Stimulated activated CD4-positive, alpha-beta T cell treated with anti-CD3 and anti-CD28 coated beads, Interleukin-1b, Interleukin-23, amount 100 ng/mL, for 24 hours (primary cell): ENCODE measurements around the gene GSDMA.
A peak's percentile ranks its signal among the peaks of the same experiment; 100 is the strongest.
"Not testable (repeated sequence)": the region's sequence is repeated elsewhere in the genome, so short reads cannot be mapped to it uniquely, and the experiment has no call there.

Experiments
- DNase-seq, 4 experiments: peaks; one replicate each; pipeline ENCODE4 v3.0.0-alpha.2; 2020; ENCODE audit warnings: low read depth in 4 of 4, low spot score in 1 of 4

Gene GSDMA

GRCh38 chr17:39929646-39930407 lies 33.0 kb upstream of the GSDMA start:
- no peak for DNase-seq

- DNase-seq, result no peak
These were observed 28.9 kb upstream of the GSDMA start for GRCh38 chr17:39933912-39934311.

- no peak for DNase-seq
These were observed 28.5 kb upstream of the GSDMA start for GRCh38 chr17:39934324-39934723.

GRCh38 chr17:39935909-39936308 lies 26.9 kb upstream of the GSDMA start:
- no peak for DNase-seq

GRCh38 chr17:39937447-39937846 lies 25.4 kb upstream of the GSDMA start:
- no peak for DNase-seq

- DNase-seq, result no peak
These were observed 24.5 kb upstream of the GSDMA start for GRCh38 chr17:39938140-39938869.

- DNase-seq, result no peak
These were observed 23.7 kb upstream of the GSDMA start for GRCh38 chr17:39939106-39939505.

GRCh38 chr17:39939588-39940419 lies 23.0 kb upstream of the GSDMA start:
- DNase-seq, result peak in 1 of 4 experiments; percentile 36

GRCh38 chr17:39943702-39944392 lies 19.0 kb upstream of the GSDMA start:
- DNase-seq, result no peak

GRCh38 chr17:39944393-39944711 lies 18.5 kb upstream of the GSDMA start:
- DNase-seq, result no peak

GRCh38 chr17:39946551-39947330 lies 16.1 kb upstream of the GSDMA start:
- no peak for DNase-seq

- not testable (repeated sequence) for DNase-seq
These were observed 14.3 kb upstream of the GSDMA start for GRCh38 chr17:39948489-39948828.

GRCh38 chr17:39949028-39949427 lies 13.8 kb upstream of the GSDMA start:
- DNase-seq, result no peak

GRCh38 chr17:39950871-39951348 lies 11.9 kb upstream of the GSDMA start:
- DNase-seq, result no peak

GRCh38 chr17:39951924-39952679 lies 10.7 kb upstream of the GSDMA start:
- no peak for DNase-seq

GRCh38 chr17:39952680-39953470 lies 9.9 kb upstream of the GSDMA start:
- peak; percentile 79 to 90 (median 82) for DNase-seq

GRCh38 chr17:39953471-39953888 lies 9.3 kb upstream of the GSDMA start:
- no peak for DNase-seq

GRCh38 chr17:39954876-39955275 lies 7.9 kb upstream of the GSDMA start:
- no peak for DNase-seq

GRCh38 chr17:39955726-39956225 lies 7.0 kb upstream of the GSDMA start:
- no peak for DNase-seq
